HUES48 (cell line): ENCODE measurements around the gene SNRNP70.
A peak's percentile ranks its signal among the peaks of the same experiment; 100 is the strongest.

Source experiments
- H3K27ac ChIP-seq: one replicate; pipeline ENCODE4 v1.7.0; 2013; ENCODE audit warnings: low read depth, low read length, inconsistent platforms
- H3K27me3 ChIP-seq: 2 replicates; pipeline ENCODE4 v1.6.1; 2013; ENCODE audit warnings: mild to moderate bottlenecking, low read length; ENCODE audit not compliant: control insufficient read depth, insufficient read depth
- H3K36me3 ChIP-seq: 2 replicates; pipeline ENCODE4 v1.6.1; 2013; ENCODE audit warnings: low read length; ENCODE audit not compliant: control insufficient read depth, insufficient read depth
- H3K4me1 ChIP-seq: 2 replicates; pipeline ENCODE4 v1.6.1; 2013; ENCODE audit warnings: mild to moderate bottlenecking, low read length; ENCODE audit not compliant: control insufficient read depth, insufficient read depth
- H3K4me3 ChIP-seq: 2 replicates; pipeline ENCODE4 v1.5.1; 2013; ENCODE audit warnings: mild to moderate bottlenecking, low read depth, low read length
- H3K9ac ChIP-seq: 2 replicates; pipeline ENCODE4 v1.6.1; 2013; ENCODE audit warnings: mild to moderate bottlenecking, low read depth, low read length, moderate library complexity
- H3K9me3 ChIP-seq: 2 replicates; pipeline ENCODE4 v1.6.1; 2013; ENCODE audit warnings: low read length; ENCODE audit not compliant: control insufficient read depth, insufficient read depth

Gene SNRNP70

DNA sequence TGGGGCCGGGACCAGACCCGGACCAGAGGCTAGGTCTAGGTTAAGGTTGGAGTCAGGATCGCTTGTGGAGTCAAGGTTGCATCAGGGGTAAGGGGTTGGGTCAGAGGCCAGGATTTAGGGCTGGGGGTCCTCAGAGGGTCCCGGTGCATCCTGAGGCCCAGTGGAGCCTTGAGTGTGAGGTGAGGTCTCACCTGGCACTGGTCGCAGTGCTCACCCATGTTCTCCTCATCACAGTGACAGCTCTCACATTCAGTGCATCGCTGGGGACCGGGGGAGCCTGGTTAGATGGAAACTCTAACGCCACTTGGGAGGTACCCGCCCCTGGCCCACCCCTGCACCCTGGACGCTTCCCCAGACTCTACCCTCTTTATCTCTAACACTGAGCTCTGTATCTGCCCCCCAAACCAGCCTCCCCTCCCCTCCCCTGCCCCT, 66.9 kb downstream of the SNRNP70 start:
- H3K27ac ChIP-seq: no peak overlapping the region

DNA sequence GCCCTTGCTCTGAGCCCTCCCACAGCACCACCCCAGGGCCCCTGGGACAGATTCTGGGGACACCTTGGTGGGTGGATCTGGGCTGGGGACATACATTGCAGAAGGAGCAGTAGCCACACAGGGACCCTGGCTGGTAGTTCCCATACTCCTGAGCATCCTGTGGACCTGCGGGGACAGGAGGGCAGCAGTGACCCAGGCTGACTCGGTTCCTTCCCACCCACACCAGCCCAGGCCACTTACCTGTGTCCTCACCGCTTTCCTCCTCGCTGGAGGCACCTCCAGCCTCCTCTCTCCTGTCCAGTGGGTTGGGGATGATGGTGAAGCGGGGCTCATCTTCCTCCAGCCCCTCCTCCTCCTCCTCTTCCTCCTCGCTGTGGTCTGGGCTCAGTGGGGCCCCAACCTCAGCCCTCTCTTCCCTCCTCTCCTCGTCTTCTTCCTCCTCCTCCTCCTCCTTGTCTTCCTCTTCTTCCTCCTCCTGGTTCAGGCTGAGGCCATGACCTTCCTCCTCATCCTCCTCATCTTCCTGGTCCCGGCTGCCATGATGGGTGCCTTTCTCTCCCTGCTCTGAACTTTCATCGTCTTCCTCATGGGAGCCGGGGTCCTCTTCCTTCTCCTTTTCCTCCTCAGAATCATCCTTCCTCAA, 68.0 kb downstream of the SNRNP70 start:
- Histone ChIP-seq H3K4me3 (no peak overlapping the region), H3K9me3 (no peaks in the 10 kb centered on the region), H3K27me3 (peaks cover 21% of the 10 kb centered on the region), H3K27ac (no peak overlapping the region), H3K9ac (no peak overlapping the region), H3K36me3 (no peaks in the 10 kb centered on the region), H3K4me1 (peaks cover 17% of the 10 kb centered on the region)

More for the DNA sequence above, 66.9 kb downstream of the SNRNP70 start:
- H3K4me1 ChIP-seq: peaks cover 20% of the 10 kb centered on the region
- H3K9ac ChIP-seq: no peak overlapping the region
- peak overlapping the region; percentile 42; the same call in 1 of the 2 replicates for H3K4me3 ChIP-seq
- H3K27me3 ChIP-seq: peaks cover 21% of the 10 kb centered on the region
- no peaks in the 10 kb centered on the region for H3K9me3 ChIP-seq
- H3K36me3 ChIP-seq: no peaks in the 10 kb centered on the region; the same call in 1 of the 2 replicates

DNA sequence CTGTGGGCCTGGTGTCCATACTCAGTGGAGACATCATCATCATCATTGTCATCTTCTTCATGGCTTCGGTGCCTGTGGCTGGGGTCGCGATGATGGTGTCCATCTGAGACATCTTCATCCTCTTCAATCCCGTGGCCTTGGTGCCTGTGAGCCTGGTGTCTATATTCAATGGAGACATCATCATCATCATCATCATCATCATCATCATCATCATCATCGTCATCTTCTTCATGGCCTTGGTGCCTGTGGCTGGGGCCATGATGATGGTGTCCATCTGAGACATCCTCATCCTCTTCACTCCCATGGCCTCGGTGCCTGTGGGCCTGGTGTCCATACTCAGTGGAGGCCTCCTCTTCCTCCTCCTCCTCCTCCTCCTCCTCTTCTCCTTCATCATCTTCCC, 69.0 kb downstream of the SNRNP70 start:
- Histone ChIP-seq H3K4me1 (peaks cover 14% of the 10 kb centered on the region; the same call in 1 of the 2 replicates), H3K4me3 (no peak overlapping the region), H3K36me3 (no peaks in the 10 kb centered on the region), H3K27me3 (peaks cover 26% of the 10 kb centered on the region), H3K9ac (no peak overlapping the region), H3K27ac (no peak overlapping the region), H3K9me3 (no peaks in the 10 kb centered on the region)

DNA sequence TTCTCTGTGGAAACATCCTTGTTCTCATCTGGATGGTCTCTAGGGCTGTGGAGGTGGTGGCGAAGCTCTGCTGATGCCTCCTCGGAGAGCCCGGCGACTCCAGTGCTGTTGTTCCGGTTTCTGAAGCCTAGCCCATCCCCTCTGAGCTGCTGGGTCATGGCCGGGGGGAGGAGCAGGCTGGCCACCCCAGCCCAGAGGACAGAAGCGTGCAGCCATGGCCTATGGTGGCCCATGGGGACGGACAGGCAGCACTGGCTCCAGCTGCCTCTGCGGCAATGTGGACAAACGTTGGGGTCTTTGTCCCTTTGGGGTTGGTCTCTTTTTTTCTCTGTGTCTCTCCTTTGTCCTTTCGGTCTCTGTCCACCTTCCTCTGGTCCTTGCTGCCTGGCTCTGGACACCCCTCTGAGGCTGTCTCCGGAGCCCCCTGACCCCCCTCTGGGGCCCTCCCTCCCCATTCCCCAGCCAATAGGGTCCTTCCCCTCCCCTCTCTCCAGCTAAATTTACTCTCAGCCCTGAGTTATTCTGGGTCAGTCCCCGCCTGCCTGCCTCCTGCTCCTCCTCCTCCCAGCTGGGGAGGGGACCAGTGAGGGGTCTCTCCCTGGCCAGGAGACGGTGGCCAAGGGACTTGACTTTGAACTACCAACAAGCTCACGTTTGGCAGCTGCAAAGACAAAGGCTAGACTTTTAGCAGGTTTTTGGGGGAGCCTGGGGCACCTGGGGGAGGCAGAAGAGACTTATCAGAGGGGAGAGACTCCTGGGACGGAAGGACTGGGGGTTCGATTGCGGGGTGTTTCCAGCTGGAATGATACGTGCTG, 70.0 kb downstream of the SNRNP70 start, which contains the start of gene HRC:
TSS of gene HRC (minus strand) at position 392 of the 815 bp plus-strand sequence. CDS start at position 233, 159 bp downstream.
- no peak within 1 kb of the TSS for H3K9ac ChIP-seq
- H3K4me1 ChIP-seq: peaks cover 14% of the 10 kb centered on the region; the same call in 1 of the 2 replicates

DNA sequence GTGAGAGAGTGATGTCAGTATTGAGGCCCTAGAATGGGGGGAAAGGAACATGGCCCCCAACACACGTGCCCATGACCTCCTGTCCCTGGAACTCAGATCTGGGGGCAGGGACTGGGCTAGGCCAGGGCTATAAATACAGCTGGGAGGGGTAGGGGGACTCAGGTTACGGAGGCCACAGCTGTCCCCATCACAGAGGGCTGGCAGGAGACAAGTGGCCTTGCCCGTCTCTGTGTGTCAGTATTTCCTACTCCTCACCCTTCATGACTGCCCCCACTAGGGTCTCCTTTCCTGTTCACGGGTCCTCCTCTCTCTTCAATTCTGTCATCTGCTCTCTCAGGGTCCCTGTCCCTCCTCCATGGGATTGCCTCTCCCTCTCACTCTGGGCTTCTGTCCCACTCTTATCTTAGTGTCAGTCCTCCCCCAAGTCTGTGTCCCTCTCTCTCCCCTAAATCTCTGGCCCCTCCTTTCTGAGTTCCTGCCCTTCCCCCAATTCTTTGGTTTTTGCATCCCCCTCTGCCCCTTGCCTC, 70.6 kb downstream of the SNRNP70 start:
- Histone ChIP-seq H3K27ac (no peak overlapping the region), H3K36me3 (no peaks in the 10 kb centered on the region), H3K4me3 (no peak overlapping the region), H3K4me1 (peaks cover 14% of the 10 kb centered on the region; the same call in 1 of the 2 replicates), H3K9me3 (no peaks in the 10 kb centered on the region), H3K27me3 (peaks cover 26% of the 10 kb centered on the region), H3K9ac (no peak overlapping the region)

More for the DNA sequence above, 70.0 kb downstream of the SNRNP70 start, which contains the start of gene HRC:
- Histone ChIP-seq H3K27ac (no peak within 1 kb of the TSS), H3K36me3 (no peaks in the 10 kb centered on the region), H3K9me3 (no peaks in the 10 kb centered on the region), H3K4me3 (no peak within 1 kb of the TSS), H3K27me3 (peaks cover 26% of the 10 kb centered on the region)

DNA sequence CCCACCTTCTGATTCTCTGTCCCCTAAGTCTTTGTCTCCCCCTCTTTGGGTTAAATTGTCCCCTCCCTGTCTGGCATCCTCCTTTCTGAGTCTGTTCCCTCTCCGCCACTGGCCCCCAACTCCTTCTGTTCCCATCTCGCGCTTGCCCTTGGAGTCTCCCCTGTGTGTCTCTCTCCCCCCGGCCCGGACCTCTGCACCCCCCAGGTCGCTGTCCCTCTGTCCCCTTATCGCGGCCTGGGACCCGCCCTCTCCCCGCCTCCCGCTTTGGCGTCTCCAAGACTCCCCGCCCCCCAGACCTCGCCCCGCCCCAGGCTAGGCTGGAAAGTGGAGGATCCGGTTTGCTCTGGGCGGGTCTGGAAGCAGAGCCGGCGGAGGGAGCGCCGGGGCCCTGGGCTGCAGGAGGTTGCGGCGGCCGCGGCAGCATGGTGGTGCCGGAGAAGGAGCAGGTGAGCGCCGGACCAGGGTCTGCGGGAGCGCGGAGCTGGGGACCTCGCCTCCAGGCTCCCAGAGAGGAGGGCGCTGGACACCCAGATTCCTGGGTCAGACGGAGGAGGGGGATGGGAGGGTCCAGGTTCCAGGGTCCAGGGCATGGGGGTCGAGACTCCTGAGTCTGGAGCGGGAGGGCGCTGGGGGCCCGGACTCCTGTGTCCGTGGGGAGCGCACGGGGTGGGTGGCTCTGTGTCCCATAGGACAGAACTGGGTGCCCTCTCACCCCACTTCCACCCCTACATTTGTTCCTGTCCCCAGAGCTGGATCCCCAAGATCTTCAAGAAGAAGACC, 72.4 kb downstream of the SNRNP70 start, which contains the start of gene TRPM4:
TSS of gene TRPM4 (plus strand) at position 348 of the 780 bp plus-strand sequence. CDS start at position 423, 75 bp downstream.
- Histone ChIP-seq H3K36me3 (no peaks in the 10 kb centered on the region), H3K27ac (peak within 1 kb of the TSS; percentile 64), H3K27me3 (peaks cover 26% of the 10 kb centered on the region), H3K9ac (peak within 1 kb of the TSS; percentile 73), H3K4me1 (peaks cover 9% of the 10 kb centered on the region; the same call in 1 of the 2 replicates), H3K9me3 (no peaks in the 10 kb centered on the region), H3K4me3 (peak within 1 kb of the TSS; percentile 82)
